Stimulated activated CD8-positive, alpha-beta memory T cell treated with anti-CD3 and anti-CD28 coated beads, Interleukin-12 subunit alpha, Interleukin-12 subunit beta, amount 100 ng/mL, for 1 hour (primary cell): Measurements from ENCODE around the gene SPSB3.
"Not testable (repeated sequence)": the region's sequence is repeated elsewhere in the genome, so short reads cannot be mapped to it uniquely, and the experiment has no call there.

Experiments
- DNase-seq: peaks from one replicate; pipeline ENCODE4 v3.0.0-alpha.2; 2020; ENCODE audit warnings: low read depth

SPSB3 gene

DNA sequence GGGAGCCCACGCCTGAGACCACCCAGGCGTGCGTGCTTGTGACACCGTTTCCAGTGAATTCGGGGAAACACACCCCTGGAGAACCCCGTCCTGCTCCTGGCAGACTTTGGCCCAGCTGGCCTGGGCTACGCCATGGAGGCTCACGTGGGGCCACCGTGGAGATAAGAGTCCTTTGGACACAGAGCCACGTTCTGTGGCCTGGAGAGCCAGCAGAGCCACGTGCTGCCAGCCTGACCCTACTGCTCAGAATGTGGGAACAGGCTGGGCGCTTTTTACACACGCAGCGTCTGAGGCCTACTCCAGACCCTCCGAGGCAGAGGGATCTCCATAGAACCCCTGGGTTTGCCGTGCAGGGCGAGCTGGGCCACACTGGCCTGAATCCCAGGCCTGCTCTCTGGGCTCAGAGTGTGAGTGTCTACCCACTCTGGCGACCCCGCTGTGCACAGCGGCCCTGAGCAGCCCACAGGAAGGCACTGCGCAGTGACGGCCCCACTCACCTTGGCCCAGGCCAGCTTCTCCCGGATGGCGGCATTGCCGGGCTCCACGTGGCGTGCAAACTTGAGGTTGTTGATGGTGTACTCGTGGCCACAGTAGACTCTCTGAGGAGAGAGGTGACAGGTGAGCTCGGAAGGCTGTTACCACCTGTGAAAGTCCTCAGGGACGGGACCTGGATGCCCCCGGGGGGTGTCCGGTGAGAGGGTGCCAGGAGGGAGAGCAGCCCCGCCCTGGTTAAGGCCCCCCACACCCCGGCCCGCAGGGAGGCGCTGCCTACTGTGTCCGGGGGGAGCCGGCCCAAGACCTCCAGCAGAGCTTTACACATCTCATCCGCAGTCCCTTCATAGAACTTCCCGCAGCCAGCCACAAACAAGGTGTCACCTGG lies 34.3 kb upstream of the SPSB3 start:
- no peak for DNase-seq

DNA sequence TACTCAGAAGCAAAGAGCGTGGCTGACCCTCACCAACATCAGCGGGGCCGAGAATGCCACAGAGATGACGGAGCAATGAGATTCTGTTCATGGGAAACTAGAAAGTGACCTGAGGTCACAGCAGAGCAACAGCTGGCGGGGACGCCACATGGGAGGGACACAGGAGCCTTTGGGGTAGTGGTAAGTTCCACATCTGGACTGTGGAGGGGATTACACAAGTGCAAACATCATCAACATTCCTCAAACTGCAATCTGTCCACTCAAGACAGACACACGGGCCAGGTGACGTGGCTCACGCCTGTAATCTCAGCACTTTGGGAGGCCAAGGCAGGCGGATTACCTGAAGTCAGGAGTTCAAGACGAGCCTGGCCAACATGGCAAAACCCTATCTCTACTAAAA lies 33.1 kb upstream of the SPSB3 start:
- DNase-seq, result no peak

DNA sequence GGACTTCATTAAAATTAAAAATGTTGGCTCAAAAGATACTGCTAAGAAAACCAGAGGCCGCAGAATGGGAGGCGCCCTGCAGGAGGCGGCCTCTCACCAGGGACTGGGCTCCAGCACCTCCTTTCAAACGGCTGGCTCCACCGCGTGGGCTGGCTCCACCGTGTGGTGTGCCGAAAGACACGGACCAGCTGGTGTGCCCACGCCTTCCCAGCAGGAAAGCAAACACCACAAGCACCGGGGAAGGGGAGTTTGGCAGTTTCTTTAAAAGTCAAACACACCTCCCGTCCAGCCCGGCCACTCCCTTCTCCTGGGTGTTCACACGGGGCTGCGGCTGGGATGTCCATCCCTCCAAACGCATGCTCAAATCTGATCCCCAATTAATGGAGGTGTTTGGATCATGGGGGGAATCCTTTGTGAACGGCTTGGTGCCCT lies 30.4 kb upstream of the SPSB3 start:
- peak; percentile 22 for DNase-seq

DNA sequence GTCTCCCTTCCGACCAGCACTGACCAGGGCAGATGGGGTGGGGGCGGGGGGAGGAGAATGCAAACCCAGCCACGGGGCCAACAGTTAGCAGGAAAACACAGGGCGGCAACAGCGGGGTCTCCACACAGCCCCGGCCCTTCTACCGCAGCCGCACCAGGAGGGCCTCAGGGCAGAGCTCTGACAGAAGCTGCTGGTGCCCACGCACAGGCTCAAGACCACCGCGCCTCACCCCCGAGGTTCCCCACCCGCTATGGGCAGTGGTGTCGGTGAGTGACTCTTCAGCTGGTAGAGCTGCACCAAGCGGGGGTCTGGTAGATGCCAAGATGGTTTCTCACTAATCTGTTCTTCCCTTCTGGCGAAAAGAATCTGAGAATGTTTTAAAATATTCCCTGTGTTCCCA lies 28.2 kb upstream of the SPSB3 start:
- no peak for DNase-seq

DNA sequence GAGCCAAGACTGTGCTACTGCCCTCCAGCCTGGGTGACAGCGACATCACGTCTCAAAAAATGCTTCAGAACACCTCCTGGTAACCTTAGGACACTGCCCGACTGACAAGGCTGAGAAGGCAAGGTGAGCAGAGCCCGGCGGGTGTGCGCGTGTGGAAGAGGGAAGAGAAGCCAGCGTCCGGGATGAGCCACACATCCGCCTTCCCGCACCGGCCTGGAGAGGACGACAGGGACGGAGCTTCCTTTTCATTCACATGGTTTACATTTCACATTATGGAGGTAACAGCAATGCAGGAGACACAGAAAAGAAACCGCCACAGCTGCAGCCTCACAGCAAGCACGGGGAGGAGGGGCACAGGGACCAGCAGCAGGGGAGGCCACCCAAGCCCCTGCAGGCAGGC lies 27.7 kb upstream of the SPSB3 start:
- no peak for DNase-seq

DNA sequence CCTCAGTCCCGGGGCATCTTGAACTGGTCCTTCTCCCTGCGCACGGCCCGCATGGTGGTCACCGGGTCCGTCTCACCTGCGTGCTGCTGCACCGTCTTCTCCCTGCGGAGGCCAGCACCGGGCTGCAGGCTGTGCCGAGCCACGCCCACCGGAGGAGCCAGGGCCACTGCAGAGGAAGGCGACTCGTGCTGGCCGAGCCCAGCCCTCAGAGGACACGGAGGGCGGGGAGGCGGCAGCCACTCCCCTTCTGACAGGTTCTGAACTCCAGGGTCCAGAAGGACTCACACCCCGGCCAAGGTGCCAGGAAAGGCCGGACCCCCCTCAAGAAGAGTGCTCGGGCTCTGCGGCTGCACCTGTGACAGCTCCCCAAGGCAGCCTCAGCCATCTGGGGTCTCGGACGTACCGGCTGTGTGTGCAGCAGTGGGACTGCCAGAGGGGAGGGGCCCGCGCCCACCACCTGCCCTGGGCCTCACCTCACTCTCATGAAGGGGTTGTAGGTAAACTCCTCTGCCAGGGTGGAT lies 27.0 kb upstream of the SPSB3 start:
- DNase-seq, result no peak

DNA sequence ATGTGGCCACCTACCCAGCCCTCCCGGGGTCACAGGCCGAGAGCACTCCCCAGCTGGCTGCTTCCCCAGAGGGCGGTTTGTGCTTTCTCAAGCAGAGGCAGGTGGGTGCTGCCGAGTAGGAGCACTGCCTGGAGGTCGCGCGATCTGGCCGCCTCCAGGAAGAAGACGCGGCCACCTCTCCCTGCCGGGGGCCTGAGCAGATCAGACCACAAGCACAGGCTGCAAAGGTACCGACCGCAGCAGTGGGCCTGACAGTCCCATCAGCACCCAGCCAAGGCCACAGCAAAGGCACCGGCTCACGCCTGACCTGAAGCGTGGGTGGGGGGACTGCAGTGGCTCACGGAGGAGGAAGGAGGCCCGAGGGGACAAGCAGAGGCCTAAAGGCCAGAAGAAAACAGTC lies 26.3 kb upstream of the SPSB3 start:
- DNase-seq, result no peak

DNA sequence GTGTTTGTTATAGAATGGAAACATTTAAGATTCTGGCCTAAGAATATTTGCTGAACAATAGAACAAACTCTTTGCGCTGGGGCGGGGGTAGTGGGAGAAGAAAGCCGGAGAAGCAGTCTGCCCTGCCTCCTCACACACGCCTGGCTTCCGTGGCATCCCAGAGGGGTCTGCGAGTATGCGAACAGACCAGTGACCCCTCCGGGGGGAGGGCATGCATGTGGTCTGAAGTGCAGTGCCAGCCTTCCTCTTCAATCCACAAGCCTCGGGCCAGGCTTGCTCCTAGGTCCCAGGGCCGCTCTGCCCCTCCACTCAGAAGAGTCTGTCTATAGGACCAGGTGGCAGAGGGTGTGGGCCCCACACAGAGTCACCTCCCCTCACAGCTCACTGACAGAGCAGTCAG lies 25.3 kb upstream of the SPSB3 start:
- DNase-seq, result no peak

DNA sequence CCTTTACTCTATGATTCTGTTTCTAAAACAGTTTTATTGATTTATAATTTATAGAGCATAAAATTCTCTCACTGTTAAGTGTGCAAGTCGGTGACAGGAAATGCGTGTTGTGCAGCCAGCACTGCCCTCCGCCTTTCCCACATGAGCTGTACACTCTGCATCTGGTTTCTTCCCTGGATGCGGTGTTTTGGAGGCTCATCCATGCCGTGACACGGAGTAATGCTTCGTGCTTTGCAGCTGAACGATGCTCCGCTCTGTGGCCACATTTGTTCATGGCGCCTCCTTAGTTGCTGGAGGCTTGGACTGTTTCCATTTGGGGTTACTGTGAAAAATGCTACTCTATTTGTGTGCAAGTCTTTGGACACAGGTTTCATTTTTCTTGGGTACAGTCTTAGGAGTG lies 18.3 kb upstream of the SPSB3 start:
- DNase-seq, result no peak

DNA sequence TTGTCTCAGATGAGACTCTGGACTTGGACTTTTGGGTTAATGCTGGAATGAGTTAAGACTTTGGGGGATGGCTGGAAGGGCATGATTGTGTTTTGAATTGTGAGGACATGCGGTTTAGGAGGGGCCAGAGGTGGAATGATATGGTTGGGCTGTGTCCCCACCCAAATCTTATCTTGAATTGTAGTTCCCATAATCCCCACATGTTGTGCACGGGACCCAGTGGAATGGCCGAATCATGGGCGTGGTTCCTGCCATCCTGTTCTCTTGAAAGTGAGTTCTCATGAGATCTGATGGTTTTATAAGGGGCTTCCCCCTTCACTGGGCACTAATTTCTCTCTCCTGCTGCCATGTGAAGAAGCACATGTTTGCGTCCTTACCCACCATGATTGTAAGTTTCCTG lies 16.9 kb upstream of the SPSB3 start:
- DNase-seq, result not testable (repeated sequence)

DNA sequence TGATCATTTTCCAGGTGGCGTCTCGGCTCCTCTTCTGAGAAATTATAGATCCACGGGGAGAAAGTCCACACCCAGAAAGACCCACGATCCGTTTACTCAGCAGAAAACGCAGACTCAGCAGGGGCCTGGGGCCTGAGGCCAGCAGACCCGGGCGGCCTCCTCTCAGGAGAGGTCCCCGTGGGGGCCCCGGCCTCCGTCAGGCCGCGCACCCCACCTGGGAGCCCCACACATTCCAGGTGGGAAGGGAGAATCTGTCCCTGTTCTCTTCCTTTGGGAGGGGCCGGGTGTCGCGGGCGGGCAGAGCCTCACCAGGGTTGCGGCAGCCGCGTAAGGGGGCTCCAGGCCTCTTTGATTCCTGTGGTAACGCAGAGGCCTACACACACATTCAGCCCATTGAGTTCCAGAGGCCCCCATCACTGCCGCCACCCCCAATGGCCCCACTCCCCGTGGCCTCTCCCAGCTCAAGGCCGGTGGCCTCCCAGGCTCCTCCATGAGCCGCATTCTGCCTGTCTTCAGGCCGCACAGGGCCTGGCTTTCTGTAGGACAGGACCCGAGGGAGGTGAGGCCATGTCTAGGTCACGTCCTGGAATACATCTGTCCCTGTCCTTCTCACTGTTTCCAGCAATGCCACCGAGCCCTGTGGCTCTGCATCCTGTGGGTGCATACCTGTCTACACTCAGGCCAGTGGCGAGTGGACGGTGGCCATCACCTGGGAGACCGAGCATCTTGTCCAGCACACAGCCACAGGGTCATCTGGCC lies 12.7 kb upstream of the SPSB3 start:
- DNase-seq, result no peak

DNA sequence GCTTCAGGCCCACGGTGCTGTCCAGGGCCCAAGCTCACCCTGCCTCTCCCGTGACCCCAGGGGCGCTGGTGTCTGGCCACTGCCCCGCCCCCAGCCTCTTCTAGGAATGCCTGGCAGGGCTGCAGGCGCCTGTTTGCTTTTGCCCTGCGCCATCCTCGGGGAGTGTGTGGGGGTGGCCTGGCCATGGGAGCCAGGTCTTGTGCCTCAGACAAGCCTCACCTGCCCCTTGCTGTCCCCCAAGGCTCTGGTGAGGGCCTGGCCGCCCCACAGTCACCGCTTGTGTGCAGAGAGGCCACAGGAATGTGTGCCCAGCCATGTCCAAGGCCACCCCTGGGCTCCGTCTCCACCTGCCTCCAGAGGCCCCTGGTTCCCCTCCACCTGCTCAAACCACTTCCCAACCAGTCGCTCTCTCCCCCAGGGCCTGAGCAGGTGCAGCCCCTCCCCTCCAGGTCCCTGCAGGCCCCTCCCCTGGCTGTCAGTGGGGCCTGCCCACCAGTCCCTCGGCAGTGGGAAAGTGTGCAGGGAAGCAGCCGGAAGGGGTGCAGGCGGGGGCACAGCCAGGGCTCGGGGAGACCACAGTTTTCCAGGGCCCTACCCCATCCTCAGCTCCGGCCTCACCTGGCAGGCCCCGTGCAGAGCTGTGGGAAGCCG lies 12.0 kb upstream of the SPSB3 start:
- no peak for DNase-seq

DNA sequence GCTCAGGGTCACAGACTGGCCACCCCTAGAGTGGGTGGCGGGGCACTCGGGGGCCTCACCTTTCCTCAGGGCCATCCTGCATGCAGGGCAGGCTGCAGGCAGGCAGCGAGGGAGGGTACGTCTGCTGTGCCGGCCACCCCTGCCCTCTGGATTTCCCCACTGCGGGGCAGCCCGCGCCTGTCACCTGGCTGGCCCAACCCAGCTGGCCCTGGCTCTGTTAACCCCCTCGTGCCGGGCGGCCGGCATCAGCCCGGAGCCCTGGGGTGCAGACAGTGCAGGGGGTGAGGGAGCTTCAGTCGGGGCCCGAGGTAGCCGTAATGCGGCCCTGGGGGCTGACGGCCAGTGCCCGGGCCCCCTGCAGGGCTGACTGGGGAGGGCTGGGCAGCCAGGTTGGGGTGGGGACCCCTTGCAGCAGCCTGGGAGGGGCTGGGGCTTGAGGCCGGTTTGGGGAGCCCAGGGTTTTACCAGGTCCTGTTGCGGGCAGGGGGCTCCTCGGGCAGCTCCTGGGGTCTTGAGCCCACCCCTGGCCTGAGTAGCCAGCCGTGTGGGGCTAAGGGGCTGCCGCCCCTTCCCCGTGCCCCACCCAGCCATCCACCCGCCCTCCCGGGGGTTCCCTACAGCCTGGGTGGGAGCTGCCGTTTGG lies 11.3 kb upstream of the SPSB3 start, which contains the start of gene IGFALS:
TSS of gene IGFALS (minus strand) at position 128 of the 643 bp plus-strand sequence. CDS start at position 75, 53 bp downstream.
- DNase-seq, result no peak

DNA sequence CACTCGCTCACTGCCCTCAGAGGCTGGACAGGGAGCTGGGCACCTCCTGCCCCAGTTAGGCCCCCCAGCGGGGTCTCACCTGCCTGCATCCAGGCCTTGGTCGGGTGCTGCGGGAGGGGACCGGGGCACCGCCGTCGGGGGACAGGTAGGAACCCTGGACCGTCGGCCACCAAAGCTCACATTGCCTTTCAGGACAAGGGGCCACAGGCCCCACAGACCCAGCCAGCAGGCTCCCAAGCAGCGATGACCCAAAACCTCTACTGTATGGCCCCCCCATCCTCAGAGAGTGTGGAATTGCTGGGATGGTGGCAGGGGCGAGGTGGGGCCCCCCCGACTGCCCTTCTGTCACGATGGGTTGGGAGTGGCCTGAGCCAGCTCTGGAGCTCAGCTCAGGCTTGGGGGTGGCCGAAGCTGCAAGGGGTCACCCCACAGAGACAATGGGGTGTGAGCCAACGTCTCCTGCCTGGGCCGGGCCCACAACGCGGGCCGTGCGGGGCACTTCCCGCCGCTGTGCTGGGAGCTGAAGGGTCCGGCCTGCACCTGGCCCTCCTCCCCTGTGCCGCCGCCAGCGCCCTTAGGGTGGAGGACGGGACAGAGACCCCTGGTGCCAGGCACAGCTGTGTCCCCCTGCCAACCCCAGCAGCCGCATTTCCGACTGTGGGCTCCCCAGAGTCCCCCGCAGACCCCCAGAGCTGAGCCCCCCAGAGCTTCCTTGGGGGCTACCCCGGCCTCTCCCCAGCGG lies 10.6 kb upstream of the SPSB3 start:
- DNase-seq, result no peak

DNA sequence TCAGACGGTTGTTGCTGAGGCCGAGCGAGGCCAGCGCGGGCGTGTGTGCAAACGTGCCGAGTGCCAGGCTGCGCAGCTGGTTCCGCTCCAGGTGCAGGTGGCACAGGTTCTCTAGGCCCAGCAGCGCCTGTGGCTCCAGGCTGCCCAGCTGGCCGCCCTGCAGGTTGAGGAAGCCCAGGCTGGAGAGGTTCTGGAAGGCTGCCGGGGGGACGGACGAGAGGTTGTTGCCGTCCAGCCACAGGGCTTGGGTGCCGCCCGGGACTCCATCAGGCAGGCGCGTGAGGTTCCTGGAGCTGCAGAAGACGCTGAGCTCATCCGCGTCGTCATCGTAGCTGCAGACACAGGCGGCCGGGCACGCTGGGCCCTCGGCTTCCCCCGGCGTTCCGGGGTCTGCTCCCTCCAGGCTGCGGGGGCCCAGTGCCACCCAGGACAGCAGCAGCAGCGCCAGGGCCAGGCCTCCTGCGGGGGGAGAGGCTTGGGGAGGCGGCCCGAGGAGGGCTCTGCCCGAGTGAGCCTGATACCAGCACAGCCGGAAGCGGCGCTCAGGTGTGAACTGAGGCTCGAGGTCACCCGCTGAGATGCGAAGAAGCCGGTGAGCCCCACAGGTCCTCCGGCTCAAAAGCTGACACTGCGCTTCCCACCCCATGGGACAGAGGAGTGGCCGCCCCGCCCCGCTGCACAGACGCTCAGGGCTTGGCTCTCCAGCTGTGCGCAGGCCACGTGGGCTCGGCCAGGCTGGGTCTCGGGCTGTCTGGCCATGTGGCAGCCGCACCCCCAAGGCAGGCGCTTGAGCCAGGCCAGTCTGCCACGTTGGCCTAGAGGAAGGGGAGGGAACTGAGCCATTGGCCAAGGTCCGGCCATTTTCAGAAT lies 9.8 kb upstream of the SPSB3 start:
- no peak for DNase-seq

DNA sequence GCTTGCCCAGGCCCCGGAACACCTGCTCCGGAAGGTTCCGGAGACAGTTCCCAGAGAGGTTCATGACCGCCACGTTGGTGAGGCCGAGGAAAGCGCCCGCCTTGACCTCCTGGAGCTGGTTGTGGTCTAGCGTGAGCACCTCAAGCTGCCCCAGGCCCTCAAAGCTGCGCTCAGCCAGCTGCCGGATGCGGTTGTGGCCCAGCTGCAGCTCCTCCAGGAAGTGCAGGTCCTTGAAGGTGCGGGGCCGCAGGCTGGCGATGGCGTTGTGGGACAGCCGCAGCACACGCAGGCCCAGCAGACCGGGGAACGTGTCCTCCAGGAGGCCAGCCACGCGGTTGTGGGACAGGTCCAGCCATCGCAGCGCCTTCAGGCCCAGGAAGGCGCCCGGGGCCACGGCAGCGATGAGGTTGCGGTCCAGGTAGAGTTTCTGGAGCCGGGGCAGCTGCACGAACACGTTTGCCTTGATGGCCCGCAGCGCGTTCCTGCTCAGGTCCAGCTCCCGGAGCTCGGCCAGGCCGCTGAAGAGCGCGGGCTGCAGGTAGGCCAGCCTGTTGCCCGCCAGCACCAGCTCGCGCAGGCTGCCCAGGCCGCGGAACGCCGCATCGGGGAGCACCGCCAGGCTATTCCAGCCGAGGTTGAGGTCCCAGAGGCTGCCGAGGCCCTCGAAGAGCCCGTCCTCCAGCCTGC lies 9.0 kb upstream of the SPSB3 start:
- no peak for DNase-seq

DNA sequence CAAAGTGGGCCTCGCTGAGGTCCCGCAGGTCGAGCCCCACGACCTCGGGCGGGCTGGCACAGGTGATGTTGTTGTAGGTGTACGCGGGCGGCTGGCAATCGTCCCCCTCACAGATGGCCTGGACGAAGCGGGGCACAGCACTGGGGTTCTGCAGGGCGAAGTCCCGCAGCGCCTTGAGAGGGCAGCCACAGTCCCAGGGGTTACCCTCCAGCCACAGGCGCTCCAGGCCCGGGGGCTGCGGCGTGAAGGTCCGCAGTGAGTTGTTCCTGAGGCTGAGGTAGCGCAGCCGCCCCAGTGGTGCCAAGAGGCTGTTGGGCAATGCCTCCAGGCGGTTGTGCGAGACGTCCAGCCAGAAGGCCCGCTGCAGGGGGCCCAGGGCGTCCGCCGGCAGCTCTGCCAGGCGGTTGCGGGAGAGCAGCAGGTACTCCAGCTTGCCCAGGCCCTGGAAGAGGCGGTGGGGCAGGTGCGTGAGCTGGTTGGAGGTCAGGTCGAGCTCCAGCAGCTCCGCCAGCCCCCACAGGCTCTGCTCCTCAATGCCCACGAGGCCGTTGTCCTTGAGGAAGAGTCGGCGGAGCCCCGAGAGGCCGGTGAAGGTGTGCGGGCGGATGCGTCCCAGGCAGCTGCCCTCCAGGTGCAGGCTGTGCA lies 8.4 kb upstream of the SPSB3 start:
- no peak for DNase-seq

DNA sequence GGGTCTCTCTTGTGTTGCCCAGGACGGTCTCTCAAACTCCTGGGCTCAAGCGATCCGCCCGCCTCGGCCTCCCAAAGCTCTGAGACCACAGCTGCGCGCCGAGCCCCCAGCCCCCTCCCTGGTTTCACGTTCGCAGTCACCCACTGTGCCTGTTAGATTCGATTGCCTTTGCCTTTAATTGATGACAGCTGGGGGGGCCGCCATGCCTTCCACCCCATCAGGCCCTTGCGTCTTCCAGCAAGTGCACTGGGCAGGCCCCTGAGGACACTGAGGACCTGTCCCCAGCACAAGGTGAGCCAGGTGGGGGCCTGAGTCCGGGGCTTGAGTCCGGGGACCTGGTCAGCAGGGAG lies 7.9 kb upstream of the SPSB3 start:
- no peak for DNase-seq

DNA sequence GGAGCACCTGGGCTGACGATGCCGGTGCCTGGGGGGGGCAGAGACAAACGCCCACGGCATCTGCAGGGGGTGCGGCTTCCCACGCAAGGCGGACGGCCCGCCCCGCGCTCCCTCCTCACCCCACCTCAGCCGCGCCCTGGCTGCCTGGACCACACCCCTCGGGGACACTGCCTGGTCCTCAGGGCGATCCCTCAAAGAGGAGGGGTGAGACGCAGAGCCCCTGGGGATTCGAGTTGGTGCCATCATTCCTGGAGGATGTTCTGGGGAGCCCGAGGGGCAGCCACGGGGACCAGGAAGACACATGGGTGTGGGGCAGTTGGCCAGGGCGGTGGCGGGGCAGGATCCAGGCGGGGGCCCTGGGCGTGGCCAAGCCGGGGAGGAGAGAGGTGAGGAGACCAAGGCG lies 7.3 kb upstream of the SPSB3 start:
- DNase-seq, result no peak
